HepG2 (cell line): ENCODE data around the gene BTAF1. TPM values are rescaled to one million over a fixed set of nuclear protein-coding genes. Genes with fewer than 3 reads are reported as not detected.

Experiments used
- ADNP ChIP-seq: sonication (generic); formaldehyde crosslinking; IDR thresholded peaks from 2 replicates; pipeline ENCODE4 v1.4.0; 2020; ENCODE audit warnings: missing genetic modification reagents
- ATF1 ChIP-seq: IDR thresholded peaks from 2 replicates; pipeline ENCODE4 v1.6.1; 2016; ENCODE audit warnings: mild to moderate bottlenecking, control low read depth
- CEBPB ChIP-seq: IDR thresholded peaks from 2 replicates; pipeline ENCODE4 v1.6.1; 2011; ENCODE audit warnings: low read depth, low read length, improper control_type of control experiment, borderline replicate concordance
- DMAP1 ChIP-seq: IDR thresholded peaks from 2 replicates; pipeline ENCODE4 v1.6.1; 2016
- DMTF1 ChIP-seq: sonication (generic); formaldehyde crosslinking; IDR thresholded peaks from 2 replicates; pipeline ENCODE4 v1.4.0; 2020; ENCODE audit warnings: mild to moderate bottlenecking, missing genetic modification reagents
- DZIP1 ChIP-seq: sonication (generic); formaldehyde crosslinking; IDR thresholded peaks from 2 replicates; pipeline ENCODE4 v1.5.0; 2020; ENCODE audit warnings: mild to moderate bottlenecking, missing genetic modification reagents
- FOXA3 ChIP-seq: IDR thresholded peaks from 2 replicates; pipeline ENCODE4 v1.6.1; 2016; ENCODE audit warnings: missing genetic modification reagents, missing compliant biosample characterization
- MBNL3 ChIP-seq: fragments of 250-450 bp; sonication (Bioruptor Pico); conservative IDR thresholded peaks from 2 replicates; pipeline ENCODE4 v1.8.0; 2022; ENCODE audit warnings: mild to moderate bottlenecking, inconsistent platforms
- MYNN ChIP-seq: sonication (generic); formaldehyde crosslinking; IDR thresholded peaks from 2 replicates; pipeline ENCODE4 v1.4.0; 2020; ENCODE audit warnings: mild to moderate bottlenecking, low read depth, missing genetic modification reagents
- NBN ChIP-seq: fragments of 450-650 bp; conservative IDR thresholded peaks from 2 replicates; pipeline ENCODE4 v1.6.1; 2017
- RAD21 ChIP-seq: fragments of 450-650 bp; formaldehyde crosslinking; IDR thresholded peaks from 2 replicates; pipeline ENCODE4 v1.5.0; 2020; ENCODE audit warnings: mild to moderate bottlenecking
- RCOR2 ChIP-seq: IDR thresholded peaks from 2 replicates; pipeline ENCODE4 v1.6.1; 2016; ENCODE audit warnings: missing biosample characterization, missing genetic modification reagents
- TOPORS ChIP-seq: sonication (generic); formaldehyde crosslinking; IDR thresholded peaks from 2 replicates; pipeline ENCODE4 v1.8.0; 2023; ENCODE audit warnings: mild to moderate bottlenecking, missing genetic modification reagents
- TRAFD1 ChIP-seq: sonication (generic); formaldehyde crosslinking; IDR thresholded peaks from 2 replicates; pipeline ENCODE4 v1.5.1; 2020; ENCODE audit warnings: missing genetic modification reagents, mild to moderate bottlenecking, borderline replicate concordance
- ZNF367 ChIP-seq: sonication (generic); formaldehyde crosslinking; IDR thresholded peaks from 2 replicates; pipeline ENCODE4 v1.4.0; 2020; ENCODE audit warnings: missing genetic modification reagents, borderline replicate concordance
- ZNF496 ChIP-seq: sonication (generic); formaldehyde crosslinking; IDR thresholded peaks from 2 replicates; pipeline ENCODE4 v1.8.1; 2023; ENCODE audit warnings: mild to moderate bottlenecking, moderate library complexity, missing genetic modification reagents; ENCODE audit not compliant: insufficient replicate concordance
- ZNF530 ChIP-seq: sonication (generic); formaldehyde crosslinking; IDR thresholded peaks from 2 replicates; pipeline ENCODE4 v1.5.0; 2020; ENCODE audit warnings: low read depth, mild to moderate bottlenecking, missing genetic modification reagents
- ZNF788 ChIP-seq: sonication (generic); formaldehyde crosslinking; IDR thresholded peaks from 2 replicates; pipeline ENCODE4 v1.5.0; 2020; ENCODE audit warnings: mild to moderate bottlenecking, missing genetic modification reagents, borderline replicate concordance
- polyA plus RNA-seq, 8 experiments: library from polyadenylated mRNA; depleted of rRNA in 3 of 8; stranded (reverse) in 7 of 8; unstranded in 1 of 8; fragments of >200 nt; fragmentation: Illumina TruSeq in 4 of 8; extraction: Trizol in 4 of 8; gene quantifications; 2 replicates each; pipeline versions ENCODE4 v1.2.1 to v1.2.3, GENCODE V29; 2011 to 2016; ENCODE audit warnings: low read depth in 4 of 8, missing spikeins in 1 of 8, mixed read lengths in 1 of 8; ENCODE audit not compliant: insufficient read depth in 1 of 8
- total RNA-seq, 5 experiments: library from RNA; depleted of rRNA; stranded (reverse); fragments of >200 nt; fragmentation: Illumina TruSeq; extraction: Trizol; gene quantifications; 2 replicates each; pipeline ENCODE4 v1.2.3, GENCODE V29; 2016; ENCODE audit warnings: low read depth in 1 of 5
- TF ChIP-seq, protein P1 (sequence below): sonication (generic); formaldehyde crosslinking; IDR thresholded peaks from 2 replicates; pipeline ENCODE4 v1.9.0; 2021; ENCODE audit warnings: missing genetic modification reagents, mild to moderate bottlenecking, borderline replicate concordance
- TF ChIP-seq, protein P2 (sequence below): sonication (generic); formaldehyde crosslinking; IDR thresholded peaks from 2 replicates; pipeline ENCODE4 v1.4.0; 2020; ENCODE audit warnings: low read depth, mild to moderate bottlenecking, missing genetic modification reagents

Gene BTAF1
- total and polyA plus RNA-seq, 2 of the 13 experiments (the other 11 are each of a cell fraction or from before 2014, with no cell fraction given) = 38.6 to 54.1 TPM

DNA sequence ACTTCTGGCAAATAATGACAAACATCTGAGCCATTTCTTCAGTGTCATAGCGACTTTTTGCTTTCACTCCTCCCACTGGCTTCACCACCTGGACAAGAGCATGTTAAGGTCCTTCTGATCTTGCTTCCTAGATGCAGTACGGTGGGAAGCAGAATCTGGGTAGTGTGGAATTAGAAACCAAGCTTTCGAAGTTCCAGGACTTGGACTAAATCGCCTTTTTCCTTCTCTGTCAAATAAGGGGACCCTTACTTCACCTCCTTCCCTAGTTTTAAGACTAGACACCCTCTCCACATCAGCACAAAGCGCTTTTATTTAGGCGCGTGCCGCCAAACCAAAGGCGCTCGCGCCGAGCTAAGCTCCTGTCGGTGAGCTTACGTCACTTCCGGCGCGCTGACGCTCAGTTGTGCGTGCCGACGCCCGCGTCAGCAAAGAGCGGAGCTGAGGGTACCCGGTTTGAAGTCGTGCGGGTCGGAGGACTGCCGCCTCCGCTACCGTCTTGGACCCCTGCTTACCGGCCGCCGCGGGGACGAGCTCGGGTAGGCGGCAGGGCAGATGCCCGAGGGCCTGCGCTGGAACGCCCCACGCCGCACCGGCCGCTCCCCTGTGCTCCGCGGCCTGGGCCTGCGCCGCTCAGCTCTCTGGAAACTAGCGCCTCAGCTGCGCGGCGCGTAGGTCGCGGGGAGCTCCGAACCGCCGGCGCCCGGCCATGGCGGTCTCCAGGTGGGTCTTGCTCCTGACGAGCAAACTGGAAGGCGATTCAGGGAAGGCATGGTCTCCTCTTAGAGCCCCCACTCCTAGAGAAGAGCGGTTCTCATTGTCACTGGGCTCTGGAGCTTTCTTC is at the start of gene BTAF1 (continued):
- TF ChIP-seq, protein P1, sequence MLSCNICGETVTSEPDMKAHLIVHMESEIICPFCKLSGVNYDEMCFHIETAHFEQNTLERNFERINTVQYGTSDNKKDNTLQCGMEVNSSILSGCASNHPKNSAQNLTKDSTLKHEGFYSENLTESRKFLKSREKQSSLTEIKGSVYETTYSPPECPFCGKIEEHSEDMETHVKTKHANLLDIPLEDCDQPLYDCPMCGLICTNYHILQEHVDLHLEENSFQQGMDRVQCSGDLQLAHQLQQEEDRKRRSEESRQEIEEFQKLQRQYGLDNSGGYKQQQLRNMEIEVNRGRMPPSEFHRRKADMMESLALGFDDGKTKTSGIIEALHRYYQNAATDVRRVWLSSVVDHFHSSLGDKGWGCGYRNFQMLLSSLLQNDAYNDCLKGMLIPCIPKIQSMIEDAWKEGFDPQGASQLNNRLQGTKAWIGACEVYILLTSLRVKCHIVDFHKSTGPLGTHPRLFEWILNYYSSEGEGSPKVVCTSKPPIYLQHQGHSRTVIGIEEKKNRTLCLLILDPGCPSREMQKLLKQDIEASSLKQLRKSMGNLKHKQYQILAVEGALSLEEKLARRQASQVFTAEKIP (CRISPR knock-in tag) = no peak
- TF ChIP-seq ATF1 (CRISPR knock-in tag) (peak; percentile 97), TOPORS (CRISPR knock-in tag) (peak; percentile 91), DMAP1 (CRISPR knock-in tag) (peak; percentile 91), RCOR2 (CRISPR knock-in tag) (no peak), ADNP (no peak), RAD21 (no peak), ZNF496 (no peak), DZIP1 (CRISPR knock-in tag) (peak; percentile 94), ZNF367 (CRISPR knock-in tag) (no peak), DMTF1 (no peak), MBNL3 (CRISPR knock-in tag) (no peak), CEBPB (no peak), ZNF530 (CRISPR knock-in tag) (no peak), FOXA3 (CRISPR knock-in tag) (no peak), MYNN (CRISPR knock-in tag) (no peak), TRAFD1 (no peak), NBN (no peak), ZNF788 (CRISPR knock-in tag) (peak; percentile 92)
- TF ChIP-seq, protein P2, sequence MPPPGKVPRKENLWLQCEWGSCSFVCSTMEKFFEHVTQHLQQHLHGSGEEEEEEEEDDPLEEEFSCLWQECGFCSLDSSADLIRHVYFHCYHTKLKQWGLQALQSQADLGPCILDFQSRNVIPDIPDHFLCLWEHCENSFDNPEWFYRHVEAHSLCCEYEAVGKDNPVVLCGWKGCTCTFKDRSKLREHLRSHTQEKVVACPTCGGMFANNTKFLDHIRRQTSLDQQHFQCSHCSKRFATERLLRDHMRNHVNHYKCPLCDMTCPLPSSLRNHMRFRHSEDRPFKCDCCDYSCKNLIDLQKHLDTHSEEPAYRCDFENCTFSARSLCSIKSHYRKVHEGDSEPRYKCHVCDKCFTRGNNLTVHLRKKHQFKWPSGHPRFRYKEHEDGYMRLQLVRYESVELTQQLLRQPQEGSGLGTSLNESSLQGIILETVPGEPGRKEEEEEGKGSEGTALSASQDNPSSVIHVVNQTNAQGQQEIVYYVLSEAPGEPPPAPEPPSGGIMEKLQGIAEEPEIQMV (CRISPR knock-in tag) = peak; percentile 84; the same call in 1 of the 2 replicates
